Eye (tissue), 1 donor: ENCODE data around the gene FNDC11.
"Not testable (repeated sequence)": the region's sequence is repeated elsewhere in the genome, so short reads cannot be mapped to it uniquely, and the experiment has no call there.

Source experiments
- DNase-seq: peaks from one replicate; pipeline ENCODE4 v3.0.0-alpha.2; 2015

The FNDC11 gene

DNA sequence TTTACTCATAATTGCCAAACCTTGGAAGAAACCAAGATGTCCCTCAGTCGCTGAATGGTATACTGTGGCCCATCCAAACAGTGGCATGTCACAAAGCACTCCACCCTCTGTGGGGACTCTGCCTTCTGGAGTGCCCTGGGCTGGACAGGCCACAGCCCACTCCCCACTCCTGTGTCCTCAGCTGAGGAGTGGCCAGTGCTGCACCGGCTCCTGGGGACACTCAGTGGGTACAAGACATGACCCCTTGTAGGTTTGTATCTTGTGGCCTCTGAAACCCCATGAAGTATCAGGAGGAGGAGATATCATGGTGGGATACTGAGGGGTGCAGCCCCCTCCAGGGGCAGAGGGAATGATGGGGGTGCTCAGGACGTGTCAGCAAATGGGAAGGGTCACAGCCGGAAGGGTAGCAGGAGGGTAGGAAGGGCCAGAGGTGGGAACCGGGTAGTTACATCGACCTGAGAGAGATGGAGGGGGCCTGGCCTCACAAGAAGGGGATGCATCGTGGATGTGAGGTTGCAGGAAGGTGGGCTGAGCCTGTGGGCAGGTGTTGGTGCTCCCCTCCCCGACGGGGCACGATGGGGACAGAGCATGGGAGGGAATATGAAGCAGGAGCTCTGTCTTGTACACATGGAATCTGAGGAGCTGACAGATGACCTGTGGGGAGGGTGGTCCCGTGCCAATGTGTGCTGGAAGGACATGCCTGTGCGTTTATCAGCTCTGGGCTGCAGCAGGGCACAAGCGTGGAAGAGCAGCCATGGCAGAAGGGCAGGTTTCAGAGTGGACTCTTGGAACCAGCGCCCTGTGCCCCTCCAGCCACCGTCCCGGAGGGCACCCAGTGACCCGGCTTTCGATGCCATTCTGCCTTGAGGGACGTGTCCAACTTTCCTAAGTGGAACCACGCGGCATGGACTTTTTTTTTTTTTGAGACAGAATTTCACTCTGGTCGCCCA lies 31.9 kb downstream of the FNDC11 start:
- no peak for DNase-seq

DNA sequence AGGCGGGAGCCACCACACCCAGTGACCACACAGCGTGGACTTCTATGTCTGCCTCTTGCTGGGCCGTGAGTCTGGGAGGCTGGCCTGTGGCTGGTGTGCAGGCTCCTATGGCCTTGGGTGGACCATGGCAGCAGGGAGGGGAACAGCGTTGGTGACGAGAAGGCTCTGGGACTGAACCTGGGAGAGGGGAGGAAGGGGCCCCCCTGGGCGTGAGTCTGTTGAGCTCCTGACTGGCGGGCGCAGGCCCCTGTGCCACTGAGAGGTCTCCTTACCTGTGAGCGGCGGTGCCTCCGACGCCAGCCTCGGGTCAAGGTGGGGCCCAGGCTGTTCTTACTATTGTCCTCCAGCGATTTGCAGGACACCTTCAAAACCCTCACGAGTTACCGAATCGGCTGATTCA lies 32.8 kb downstream of the FNDC11 start:
- no peak for DNase-seq

DNA sequence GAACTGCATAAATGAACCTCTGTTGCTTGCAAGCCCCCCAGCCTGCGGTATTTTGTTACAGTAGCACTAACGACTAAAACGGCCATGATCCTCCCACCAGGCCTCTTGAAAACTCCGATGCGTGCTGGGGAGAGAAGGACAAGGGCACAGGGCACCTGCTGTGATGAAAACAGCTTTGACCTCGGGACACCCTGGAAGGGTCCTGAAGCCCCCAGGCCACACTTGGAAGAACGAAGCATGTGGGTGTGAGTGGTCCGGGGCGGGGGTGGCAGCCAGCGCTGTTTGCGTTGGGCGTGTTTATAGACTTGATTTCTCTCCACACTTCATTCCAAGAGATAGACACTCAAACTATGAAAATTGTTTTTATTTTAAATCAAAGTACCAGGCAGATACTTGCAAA lies 33.3 kb downstream of the FNDC11 start:
- no peak for DNase-seq

DNA sequence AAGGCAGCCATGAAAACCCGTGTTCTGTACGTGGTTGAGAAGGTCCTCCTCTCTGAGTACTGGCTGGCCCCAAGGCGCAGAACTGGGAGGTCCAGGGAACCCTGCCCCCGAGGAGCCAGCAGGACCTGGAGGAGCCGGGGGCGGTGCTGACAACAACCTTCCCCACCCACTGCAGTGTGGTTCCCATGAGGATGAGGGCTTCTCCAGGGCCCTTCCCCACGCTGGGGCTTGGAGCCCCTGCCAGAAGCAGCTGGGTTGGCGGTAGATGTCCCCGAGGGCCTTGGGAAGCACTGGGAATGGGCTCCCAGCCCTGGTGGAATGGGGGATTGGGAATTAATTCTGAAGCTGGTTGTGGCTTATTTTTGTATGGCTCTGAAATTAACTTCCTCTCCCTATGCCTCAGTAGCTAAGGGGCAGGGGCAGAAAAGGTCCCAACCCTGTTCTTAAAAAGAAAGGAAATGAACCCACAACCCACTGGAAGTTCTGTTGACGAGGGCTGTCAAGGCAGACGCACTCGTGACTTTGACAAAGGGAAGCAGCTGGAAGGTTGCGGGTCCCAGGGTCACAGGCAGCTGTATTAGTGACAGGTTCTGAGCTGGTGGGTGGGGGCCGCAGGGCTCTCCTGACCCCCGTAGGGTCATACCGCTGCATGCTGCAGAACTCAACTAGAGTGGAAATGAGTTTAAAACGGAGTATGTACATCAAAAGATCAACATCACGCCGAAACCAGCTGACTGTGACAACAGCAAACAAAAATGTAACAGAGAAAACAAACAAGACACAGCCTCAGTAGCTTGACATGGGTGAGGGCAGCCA lies 34.0 kb downstream of the FNDC11 start:
- no peak for DNase-seq

DNA sequence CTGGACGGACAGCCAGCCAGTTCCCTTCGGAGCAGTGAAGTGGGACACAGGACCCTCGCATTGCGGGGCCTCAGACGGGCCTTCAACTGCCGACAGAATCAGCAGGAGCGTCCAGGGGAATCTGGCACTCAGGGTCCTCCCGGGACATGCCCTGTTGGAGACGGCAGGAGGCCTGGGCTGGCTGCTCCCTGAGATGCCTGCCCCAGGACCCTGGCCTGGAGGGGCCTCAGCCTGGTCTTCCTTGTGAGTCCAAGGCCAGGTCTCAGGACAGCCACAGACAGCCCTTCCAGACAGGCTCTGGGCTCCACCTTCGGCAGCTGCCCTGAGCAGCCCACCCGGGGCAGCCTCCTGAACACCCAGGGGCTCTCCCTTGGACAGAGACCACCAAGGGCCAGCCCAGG lies 34.7 kb downstream of the FNDC11 start:
- DNase-seq = no peak

DNA sequence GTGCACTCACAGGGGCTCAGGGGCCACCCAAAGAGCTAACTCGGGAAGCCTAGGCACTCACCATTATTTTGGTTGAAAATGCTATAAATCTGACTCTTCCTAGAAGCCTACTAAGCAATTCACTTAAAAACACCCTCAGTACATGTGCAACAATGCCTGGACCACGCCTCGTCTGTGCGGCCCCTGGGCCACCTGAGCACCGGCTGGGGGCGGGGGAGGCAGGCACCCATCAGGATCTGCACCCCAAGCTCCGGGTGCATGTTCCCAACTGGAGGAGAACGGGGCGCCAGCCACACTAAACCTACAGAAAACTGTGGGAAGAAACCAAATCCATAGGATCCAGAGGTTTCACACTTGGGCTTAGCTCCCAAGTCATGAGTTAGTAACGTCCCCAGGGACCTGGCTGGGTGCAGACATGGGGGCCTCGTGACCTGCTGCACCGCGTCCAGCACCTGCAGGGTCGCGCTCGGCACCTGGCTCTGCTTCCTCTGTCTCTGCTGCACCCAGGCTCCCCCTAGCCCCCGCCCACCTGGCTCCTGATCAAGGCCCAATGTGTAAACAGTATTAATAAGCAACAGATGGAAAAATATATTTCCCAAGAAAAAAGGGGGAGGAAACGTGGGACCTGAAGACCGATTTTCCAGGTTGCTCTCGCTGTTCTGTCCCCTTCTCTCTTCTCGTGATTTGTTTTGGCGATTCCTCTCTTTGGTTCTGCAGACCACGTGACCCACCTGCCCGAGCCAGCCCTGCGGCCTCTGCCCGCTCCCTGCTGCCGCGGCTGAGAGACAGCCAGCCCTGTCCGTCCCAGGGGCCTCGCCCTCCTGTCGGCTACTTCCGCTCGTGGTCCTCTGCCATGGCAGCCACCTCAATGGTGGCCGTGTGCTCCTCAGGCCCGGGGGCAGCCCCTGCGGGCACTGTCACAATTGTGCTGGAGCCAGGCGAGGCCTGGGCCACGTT lies 35.6 kb downstream of the FNDC11 start:
- DNase-seq = peak; percentile 29

DNA sequence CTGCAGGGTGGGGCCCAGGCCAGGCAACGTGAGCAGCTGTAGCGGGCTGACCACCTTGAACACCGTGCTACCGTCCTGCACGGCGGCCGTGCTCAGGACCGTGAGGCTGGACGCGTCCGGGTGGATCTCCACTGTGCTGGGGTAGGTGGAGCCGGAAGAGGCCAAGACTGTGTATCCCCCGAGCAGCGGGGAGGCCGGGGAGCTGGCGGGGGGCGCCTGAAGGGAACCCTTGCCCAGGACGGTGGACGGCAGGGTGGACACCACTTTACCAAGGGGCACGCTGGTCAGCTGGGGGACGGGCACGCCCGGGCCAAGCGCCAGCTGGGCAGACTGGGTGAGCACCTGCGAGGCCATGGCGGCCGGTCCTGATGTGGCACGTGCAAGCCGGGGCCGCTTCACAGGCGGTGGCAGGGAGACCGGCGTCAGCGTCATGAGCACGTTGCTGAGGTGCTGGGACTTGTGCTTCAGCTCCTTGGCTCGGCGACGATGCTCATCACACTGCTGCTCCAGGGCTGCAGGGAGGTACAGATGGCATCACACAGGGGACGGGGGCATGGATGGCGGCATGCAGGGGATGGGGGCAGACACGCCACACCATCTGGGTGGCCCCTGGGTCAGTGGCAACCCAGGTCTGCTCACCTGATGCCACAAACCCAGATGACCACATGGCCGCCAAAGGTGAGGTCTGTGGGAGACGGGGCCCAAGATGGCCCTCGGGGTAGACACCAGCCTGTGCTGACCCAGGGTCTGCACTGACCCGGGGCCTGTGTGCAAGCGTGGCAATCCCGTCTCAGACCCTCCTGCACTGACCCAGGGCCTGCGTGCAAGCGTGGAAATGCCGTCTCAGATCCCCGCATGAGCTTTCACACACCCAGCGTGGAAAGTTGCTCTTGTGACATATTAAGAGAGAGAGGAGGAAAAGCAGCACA lies 36.5 kb downstream of the FNDC11 start:
- no peak for DNase-seq

DNA sequence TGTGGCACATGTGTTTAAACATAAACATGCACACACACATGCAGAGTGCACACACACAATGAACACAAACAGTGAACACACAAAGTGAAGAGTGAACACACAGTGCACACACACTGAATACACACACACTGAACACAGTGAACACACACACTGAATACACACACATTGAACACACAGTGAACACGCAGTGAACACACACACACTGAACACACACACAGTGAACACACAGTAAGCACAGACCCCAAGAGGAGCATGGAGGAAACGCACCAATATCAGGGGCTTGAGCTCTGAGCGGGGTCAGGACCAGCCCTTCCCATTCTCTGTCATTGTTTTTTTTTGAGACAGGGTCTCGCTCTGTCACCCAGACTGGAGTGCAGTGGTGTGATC lies 37.2 kb downstream of the FNDC11 start:
- no peak for DNase-seq

DNA sequence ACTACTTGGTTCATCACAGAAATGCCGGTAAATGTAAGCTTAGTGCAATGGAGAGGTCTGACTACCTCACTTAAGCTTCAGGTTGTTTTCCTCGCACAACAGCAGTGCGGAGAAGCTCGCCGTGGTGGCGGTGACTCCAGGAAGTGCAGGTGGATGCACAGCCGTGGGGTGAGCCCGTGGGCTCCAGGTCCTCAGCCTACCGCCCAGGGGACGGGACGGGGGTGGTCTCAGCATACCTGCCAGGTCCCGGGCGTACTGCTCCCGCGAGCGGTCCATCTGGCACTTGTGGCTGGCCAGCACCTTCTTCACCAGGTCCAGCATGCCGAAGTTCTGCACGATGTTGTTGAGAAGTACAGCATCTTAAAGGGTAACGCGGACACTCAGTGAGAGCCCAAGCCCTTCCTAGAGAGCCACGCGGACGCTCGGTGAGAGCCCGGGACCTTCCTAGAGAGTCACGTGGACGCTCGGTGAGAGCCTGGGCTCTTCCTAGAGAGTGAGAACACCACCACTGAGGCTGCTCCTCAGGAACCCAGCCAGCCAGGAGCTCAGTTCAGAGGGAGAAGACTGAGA lies 37.9 kb downstream of the FNDC11 start:
- no peak for DNase-seq

DNA sequence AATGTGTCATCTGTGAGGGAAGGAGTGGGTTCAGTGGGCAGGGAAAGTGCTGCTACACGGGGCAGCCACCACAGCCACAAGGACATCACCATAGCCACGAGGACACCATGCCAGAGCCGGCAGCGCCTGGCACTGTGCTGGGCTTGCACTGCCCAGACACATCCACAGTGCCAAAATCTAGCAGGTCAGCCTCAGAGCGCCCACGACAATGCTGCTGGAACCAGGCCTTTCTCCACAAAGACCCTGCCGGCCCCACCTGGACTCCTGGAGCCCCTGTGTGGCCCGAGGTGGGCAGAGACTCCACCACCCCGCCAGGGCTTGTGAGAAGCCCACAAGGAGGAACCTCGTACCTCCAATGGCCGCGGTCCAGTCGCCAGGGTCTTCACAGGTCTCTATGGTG lies 38.7 kb downstream of the FNDC11 start:
- no peak for DNase-seq

DNA sequence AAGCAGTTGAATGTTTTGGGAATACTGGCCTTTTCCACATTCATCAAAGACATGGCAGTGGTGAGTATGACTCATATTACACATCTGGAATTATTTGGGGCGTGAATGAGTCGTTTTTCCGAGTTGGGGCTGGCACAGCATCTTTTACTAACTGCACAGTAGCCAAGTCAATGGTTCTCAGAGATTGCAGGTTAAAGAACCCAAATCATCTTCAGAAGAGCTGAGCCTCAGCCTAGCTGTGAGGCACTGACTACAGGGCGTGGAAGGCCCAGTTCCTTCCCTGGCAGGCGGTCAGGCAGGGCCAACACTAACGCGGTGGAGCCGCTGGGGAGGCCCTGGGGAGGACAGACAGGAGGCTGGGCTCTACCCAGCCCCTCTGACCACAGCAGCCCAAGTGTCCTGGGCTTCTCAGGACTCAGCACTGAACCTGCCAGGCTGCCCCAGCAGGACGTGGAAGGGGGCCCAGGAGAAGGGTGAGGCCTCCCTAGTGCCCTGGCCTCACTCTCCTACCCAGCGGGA lies 40.1 kb downstream of the FNDC11 start:
- DNase-seq = no peak

DNA sequence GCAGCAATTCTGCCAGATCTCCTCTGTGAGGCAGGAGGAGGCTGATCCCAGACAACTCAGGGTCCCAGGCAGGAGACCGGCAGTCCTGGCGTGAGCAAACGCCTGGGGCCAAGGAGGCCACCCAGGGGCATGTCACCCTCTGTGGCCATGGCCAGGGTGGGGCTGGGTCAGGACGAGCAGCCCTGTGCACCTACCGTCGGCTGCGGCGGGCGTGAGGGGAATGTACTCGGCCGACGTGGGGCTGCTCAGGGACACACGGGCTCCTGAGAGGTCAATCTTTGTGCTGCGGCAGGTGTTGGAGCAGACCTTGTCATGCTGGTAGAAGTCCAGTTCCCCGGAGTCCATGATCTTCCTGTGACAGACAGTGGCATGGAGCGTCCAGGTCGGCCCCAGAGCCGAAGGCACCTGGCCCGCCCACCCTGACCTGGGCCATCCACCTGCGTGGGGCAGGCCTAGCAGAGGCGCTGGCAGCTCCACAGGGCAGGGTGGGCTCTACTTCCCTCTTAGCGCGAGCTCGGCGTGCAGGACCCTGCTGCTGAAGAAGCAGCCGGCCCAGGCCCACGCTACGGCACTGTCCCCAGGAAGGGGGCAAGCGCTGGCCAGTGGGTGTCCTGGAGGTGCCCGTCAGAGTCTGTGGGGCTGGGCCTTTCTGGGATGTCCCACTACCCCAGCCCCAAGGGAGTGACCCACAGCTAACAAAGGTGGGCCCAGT lies 41.6 kb downstream of the FNDC11 start:
- DNase-seq = no peak

DNA sequence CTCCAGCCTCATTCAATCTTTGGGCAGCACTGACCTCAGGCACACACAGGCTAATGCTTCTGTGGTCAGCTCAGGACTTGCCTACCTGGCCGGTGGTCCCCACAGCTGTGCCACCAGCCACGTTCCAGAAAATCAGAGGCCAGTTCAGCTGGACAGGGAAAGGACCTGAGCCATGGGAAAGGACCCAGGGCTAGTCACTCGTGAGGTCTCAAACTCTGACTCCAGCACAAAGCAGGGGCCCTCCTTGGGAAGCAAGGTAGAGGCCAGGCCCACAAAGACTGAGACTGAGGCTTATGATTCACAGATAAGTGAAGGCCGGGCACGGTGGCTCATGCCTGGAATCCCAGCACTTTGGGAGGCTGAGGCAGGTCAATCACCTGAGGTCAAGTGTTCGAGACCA lies 42.5 kb downstream of the FNDC11 start:
- DNase-seq = no peak

DNA sequence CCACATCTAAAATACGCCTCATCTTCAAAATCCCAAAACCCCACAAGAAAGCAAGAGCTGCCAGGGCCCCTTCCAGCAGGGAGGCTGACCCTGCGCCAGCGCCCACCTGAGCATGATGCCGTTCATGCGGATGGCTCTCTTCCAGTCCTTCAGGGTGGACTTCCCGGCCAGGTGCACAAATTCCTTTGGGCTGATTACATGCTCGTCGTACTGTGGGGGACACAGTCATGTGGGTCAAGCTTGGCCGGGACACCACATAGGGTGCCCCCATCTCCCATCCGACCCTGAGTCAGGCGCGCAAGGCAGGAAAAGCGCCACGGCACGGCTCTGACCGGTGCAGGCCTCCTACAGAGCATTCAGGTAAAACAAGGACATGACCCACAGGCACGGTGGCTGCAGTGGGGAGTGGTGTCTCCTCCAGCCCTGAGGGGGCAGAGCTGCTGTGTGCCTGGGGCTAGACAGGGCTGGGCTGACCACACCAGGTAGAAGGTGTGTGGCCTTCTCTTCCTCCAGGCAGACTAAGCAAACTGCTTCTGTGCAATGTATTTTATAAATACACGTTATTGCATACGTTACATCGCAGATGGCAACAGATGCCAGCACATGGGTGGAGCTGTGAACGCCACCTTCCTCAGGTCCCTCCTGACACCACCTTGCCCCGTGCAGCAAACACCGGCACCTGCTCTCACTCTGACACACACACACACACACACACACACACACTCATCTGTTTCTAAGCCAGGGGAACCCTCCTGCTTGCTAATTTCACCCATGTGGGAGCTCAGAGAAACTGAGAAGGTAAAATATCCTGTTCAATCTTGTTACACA lies 43.9 kb downstream of the FNDC11 start:
- no peak for DNase-seq

DNA sequence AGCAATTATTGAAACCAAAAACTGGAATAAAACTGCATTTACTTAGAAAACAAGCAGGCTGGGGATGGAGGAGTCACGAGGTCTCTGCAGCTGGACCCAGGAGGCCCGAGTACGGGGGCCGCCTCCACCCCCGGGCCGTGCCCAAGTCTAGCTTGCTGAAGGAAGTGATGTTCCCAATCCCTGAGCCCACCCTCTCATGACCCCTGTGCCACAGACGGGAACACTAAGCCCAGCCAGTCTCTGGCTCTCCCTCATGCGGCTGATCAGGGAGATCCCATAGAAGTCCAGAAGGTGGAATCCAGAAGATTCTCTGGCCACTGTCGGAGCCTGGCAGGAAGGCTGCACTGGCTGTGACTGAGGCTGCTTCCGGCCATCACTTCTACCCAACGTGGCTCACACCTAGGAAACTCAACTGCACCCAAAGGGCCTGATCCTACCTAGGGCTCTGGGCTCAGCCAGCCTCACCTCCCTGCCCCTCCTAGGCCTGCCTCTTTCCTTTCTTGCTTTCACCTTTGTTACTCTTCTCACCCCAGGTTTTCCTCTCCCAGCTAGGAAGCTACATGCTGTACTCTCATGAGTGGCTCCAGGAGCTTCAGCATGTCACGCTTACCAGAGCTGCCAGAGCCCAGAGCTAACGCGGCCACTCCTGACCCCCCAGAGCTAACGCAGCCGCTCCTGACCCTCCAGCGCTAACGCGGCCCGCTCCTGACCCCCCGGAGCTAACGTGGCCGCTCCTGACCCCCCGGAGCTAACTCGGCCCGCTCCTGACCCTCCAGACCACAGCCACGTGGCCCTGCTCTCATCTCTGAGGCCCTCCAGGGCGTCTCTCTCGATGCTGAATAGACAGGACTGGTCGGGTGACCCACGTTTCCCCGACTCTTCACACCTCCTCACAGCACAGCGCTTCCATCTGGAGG lies 44.8 kb downstream of the FNDC11 start:
- no peak for DNase-seq

DNA sequence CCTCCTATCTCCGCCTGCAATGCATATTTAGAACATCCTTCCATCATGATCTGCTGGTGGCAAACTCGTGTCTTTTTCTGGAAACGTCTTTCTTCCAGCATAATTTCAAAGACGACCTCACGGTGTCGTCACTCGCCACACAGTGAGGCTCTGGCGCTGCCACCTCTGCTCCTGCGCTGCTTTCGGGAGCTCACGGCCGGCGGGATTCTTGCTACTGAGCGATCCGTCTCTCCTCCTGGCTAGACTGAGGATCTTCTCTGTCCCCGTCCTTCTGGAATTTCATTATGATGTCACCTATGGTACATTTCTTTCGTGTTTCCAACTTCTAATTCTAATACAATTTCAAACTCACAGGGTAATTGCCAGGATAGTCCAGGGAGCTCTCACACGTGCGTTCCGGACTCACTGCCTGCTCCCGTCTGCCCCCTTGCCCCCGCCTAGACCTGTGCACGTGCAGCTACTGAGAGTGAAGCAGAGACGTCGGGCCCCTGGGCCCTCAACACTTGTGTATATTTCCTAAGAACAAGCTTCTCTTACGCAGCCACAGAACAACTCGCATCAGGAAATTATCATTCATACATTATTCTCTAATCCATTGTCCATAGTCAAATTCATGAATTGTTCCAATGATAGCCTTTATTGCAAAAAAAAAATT lies 45.6 kb downstream of the FNDC11 start:
- DNase-seq = no peak

DNA sequence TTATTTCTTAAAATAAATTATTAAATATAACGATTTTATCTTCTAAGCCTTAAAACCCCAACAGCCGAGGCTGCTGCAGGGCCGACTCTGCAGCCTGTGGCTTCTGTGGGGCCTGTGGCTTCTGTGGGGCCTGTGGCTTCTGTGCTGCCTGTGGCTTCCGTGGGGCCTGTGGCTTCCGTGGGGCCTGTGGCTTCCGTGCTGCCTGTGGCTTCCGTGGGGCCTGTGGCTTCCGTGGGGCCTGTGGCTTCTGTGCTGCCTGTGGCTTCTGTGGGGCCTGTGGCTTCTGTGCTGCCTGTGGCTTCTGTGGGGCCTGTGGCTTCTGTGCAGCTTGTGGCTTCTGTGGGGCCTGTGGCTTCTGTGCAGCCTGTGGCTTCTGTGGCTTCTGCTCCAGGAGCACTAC lies 47.7 kb downstream of the FNDC11 start:
- DNase-seq = not testable (repeated sequence)

DNA sequence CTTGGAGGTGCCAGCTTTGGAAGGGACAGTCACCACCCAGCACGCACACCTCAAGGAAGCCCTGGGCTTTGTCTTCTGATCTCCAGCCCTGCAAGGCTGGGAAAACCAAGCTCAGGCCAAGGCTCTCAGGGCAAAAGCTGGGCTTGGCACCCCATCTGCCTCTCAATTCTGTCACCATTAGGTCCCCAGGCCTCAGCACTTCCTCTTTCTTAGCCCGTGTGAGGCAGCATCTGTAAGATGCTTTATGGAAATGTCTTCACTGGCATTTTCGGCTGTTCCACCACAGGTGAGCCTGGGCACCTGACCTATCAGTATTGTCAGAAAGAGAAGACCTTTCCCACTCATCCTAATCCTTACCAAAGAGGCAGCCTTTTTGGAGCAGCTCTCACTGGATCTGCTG lies 48.4 kb downstream of the FNDC11 start:
- no peak for DNase-seq
